Measurements from ENCODE around the gene TMPRSS4. TPM values are rescaled to one million over a fixed set of nuclear protein-coding genes. Genes with fewer than 3 reads are reported as not detected.

TMPRSS4 gene
- polyA plus RNA-seq, 1 of the 3 experiments (the other 2 are of a cell fraction), result not detected

DNA sequence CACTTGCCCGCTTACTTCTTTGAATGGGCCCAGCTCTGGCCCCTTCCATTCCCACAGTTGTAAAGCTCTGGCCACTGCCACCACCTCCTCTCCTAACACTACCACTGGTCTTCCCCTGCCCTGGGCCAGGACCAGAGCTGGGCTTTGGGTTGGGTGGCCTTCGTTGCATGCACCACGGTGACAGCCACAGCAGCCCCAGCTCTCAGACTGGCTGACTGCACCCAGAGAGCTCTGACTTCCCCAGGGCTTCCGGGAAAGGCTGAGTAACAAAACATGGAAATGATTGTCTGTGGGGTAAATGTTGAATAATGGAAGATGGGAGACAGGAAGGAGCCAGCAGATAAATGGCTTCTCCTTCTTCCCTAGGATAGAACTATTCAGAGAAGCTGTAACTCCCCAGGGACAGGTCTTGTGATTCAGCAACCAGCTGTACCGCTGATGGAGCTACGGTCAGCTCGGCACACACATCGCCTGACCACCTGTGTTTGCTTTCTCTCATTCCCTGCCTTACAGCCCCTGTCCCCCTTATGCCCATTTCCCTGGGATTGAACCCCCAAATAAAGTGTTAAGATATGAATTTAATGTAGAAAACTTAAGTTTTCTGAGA, 48.2 kb downstream of the TMPRSS4 start (continued):
- no peak for TF ChIP-seq USF1 (IDR thresholded peaks at IDR 0.05; ENCODE audit: borderline replicate concordance, low read depth)
- TF ChIP-seq RAD21 (IDR thresholded peaks at IDR 0.05; ENCODE audit: low read length), result no peak

DNA sequence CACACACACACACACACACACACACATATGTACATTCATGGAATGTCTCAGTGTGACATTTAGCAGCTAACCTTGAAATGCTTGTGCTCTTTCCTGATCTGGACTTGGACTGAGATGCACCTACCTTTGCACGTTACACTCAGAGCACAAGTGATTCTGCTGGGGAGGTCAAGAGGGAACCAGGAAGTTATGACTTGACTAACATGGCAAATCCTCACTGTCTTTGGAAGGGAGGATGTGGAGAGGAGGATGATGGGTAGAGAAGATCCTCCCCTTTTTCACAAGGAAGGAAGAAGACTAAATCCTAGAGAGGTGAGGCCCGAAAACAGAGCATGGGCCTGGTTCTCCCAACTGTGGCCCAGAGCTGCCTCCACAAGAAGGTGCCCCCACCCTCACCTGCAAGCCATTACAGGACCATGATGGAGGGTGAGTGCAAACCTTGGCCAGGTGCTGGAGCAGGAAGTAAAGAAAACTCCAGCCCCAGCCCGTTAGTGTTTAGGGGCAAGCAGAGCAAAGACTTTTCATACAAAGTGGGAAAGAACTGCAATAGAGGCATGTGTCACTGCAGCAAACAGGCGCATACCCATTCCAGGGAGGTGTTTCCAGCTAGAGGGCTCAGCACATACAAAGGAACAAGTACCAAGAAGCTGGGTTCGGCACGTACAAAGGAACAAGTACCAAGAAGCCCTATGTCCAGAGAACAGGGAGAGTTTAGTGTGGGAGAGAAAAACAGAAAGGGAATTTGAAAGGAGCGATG, 49.4 kb downstream of the TMPRSS4 start:
- Histone ChIP-seq H4K20me1 (ENCODE audit: insufficient read depth) (no peaks in the 10 kb centered on the region), H3K4me3 (ENCODE audit: low read depth in 2 of 2, low read length in 1 of 2) (no peak overlapping the region), H3K9me2 (no peaks in the 10 kb centered on the region), H3K27me3 (ENCODE audit: insufficient read depth) (no peaks in the 10 kb centered on the region; the same call in 1 of the 2 replicates), H3K27ac (ENCODE audit: low read depth in 2 of 2, low read length in 1 of 2) (no peak overlapping the region), H3K4me2 (no peak overlapping the region), H3F3A (replicated peaks; ENCODE audit: insufficient read depth) (no peaks in the 10 kb centered on the region), H3K9ac (no peak overlapping the region), H2AFZ (ENCODE audit: low read depth) (no peak overlapping the region), H3K9me3 (no peaks in the 10 kb centered on the region), H3K36me3 (replicated peaks in 1 of 2; ENCODE audit: control insufficient read depth in 1 of 2, insufficient read depth in 2 of 2, low read length in 1 of 2) (no peaks in the 10 kb centered on the region), H3K4me1 (ENCODE audit: control insufficient read depth in 1 of 2, insufficient read depth in 2 of 2, low read depth in 1 of 2, low read length in 1 of 2) (no peaks in the 10 kb centered on the region), H3K79me2 (ENCODE audit: insufficient read depth) (no peaks in the 10 kb centered on the region)
- ChIA-PET CTCF (interaction anchor here (0.5 to 0.6 kb wide), 2 partner anchors 76 to 86 kb away, joined by 3 read pairs; no protein-coding TSS in a partner anchor), POLR2A (no interaction called here)
- no peak for DNase-seq
- TF ChIP-seq POLR2AphosphoS5 (IDR thresholded peaks at IDR 0.05; ENCODE audit: low read depth, low read length) (no peak), FOXM1 (IDR thresholded peaks at IDR 0.05; ENCODE audit: low read depth) (no peak), NFIC (IDR thresholded peaks at IDR 0.05; ENCODE audit: borderline replicate concordance) (no peak), TEAD4 (IDR thresholded peaks at IDR 0.05; ENCODE audit: borderline replicate concordance, insufficient read depth) (no peak), RCOR1 (IDR thresholded peaks at IDR 0.05; ENCODE audit: low read length) (no peak), REST (IDR thresholded peaks at IDR 0.05; ENCODE audit: low read depth, low read length) (no peak), NRF1 (IDR thresholded peaks at IDR 0.05; ENCODE audit: low read depth, low read length) (no peak), RFX5 (IDR thresholded peaks at IDR 0.05; ENCODE audit: low read length) (no peak), YY1 (IDR thresholded peaks at IDR 0.05; ENCODE audit: low read depth) (no peak), RAD21 (IDR thresholded peaks at IDR 0.05; ENCODE audit: low read length) (no peak), SIN3A (IDR thresholded peaks at IDR 0.05; ENCODE audit: borderline replicate concordance, low read depth, low read length) (no peak), EZH2phosphoT487 (IDR thresholded peaks at IDR 0.05; ENCODE audit: borderline replicate concordance, low read depth) (no peak), MXI1 (IDR thresholded peaks at IDR 0.05; ENCODE audit: low read depth, low read length) (no peak), SMC3 (IDR thresholded peaks at IDR 0.05; ENCODE audit: low read depth, low read length) (no peak), ELF1 (IDR thresholded peaks at IDR 0.05) (no peak), USF1 (IDR thresholded peaks at IDR 0.05; ENCODE audit: borderline replicate concordance, low read depth) (no peak), RXRA (IDR thresholded peaks at IDR 0.05; ENCODE audit: borderline replicate concordance, low read depth) (no peak)
- TF ChIP-seq, protein P1, sequence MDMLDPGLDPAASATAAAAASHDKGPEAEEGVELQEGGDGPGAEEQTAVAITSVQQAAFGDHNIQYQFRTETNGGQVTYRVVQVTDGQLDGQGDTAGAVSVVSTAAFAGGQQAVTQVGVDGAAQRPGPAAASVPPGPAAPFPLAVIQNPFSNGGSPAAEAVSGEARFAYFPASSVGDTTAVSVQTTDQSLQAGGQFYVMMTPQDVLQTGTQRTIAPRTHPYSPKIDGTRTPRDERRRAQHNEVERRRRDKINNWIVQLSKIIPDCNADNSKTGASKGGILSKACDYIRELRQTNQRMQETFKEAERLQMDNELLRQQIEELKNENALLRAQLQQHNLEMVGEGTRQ (IDR thresholded peaks at IDR 0.05; ENCODE audit: borderline replicate concordance, low read depth, low read length), result no peak
- TF ChIP-seq, protein P2, sequence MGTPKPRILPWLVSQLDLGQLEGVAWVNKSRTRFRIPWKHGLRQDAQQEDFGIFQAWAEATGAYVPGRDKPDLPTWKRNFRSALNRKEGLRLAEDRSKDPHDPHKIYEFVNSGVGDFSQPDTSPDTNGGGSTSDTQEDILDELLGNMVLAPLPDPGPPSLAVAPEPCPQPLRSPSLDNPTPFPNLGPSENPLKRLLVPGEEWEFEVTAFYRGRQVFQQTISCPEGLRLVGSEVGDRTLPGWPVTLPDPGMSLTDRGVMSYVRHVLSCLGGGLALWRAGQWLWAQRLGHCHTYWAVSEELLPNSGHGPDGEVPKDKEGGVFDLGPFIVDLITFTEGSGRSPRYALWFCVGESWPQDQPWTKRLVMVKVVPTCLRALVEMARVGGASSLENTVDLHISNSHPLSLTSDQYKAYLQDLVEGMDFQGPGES (IDR thresholded peaks at IDR 0.05; ENCODE audit: low read depth, low read length), result no peak
- TF ChIP-seq, protein P3, sequence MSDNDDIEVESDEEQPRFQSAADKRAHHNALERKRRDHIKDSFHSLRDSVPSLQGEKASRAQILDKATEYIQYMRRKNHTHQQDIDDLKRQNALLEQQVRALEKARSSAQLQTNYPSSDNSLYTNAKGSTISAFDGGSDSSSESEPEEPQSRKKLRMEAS (IDR thresholded peaks at IDR 0.05; ENCODE audit: low read depth), result no peak
- WGBS (ENCODE audit: low lambda C conversion rate), result 60% methylated on average over 7 of the region's 7 CpGs

Data from SK-N-SH (cell line).